GM21717 (cell line): Measurements from ENCODE around the gene MVD.

ENCODE experiments used
- ATAC-seq: cut with Tn5 transposase; IDR thresholded peaks from one replicate; pipeline ENCODE4 v1.9.1; 2021; ENCODE audit warnings: mild to moderate bottlenecking, moderate library complexity; ENCODE audit not compliant: unreplicated experiment

MVD gene

DNA sequence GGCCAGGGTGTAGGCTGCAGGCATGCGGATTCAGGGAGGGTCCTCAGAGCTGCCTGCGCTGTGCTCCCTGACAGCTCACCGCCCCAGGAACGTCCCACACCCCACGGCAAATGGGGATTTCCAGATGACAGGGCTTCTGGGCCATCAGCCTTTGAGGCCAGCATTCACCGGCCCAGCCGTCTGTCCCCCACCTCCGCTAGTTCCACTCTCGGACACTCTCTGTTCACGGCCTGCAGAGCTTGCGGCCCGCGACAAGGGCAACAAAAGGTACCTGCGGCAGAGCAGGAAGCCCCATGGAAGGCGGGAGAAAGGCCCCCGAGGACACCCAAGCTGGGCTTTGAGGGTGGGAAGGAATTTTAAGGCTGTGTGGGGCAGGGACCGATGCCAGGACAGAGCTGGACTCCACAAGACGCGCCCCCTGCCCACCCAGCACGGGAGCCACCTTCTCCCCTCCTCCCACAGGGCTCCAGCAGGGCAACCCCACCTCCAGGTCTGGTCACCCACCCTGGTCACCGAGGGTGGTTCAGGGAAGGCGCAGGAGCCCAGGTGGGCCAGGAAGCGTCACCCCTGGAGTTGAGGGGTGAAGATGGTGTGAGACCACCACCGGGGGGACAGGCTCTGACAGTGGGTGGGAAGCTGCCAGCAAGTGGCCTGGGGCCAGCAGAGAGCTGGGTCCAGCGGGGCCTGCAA, 6.5 kb downstream of the MVD start:
- ATAC-seq: no peak

DNA sequence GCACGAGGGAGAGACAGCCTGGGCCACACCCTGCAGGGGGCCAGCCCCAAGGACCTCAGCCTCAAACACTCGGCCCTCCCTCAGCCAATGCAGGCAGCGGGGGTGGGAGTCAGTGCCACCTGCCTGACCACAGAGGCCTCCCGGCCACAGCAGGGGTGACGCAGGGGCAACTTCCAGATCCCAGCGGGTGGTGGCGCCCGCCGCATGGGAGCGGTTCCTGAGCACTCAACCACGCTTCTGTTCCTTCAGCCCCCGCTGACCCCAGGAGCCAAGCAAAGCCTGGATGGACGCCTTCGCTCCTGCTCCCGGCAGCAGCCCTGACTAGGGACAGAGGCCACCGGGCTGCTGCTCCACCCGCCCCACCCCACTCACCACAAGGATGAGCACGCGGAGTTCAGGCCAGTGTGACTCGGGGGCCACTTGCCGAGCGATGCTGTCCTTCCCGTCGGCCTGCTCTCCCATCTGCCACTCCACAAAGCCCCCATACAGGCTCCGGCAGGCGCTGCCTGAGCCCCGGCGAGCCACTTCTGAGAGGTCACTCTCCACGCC, 7.1 kb downstream of the MVD start:
- ATAC-seq: no peak

- no peak for ATAC-seq
These were observed 7.7 kb downstream of the MVD start for GRCh38 chr16:88655053-88655732.

- no peak for ATAC-seq
These were observed 8.4 kb downstream of the MVD start for GRCh38 chr16:88654363-88655052.

DNA sequence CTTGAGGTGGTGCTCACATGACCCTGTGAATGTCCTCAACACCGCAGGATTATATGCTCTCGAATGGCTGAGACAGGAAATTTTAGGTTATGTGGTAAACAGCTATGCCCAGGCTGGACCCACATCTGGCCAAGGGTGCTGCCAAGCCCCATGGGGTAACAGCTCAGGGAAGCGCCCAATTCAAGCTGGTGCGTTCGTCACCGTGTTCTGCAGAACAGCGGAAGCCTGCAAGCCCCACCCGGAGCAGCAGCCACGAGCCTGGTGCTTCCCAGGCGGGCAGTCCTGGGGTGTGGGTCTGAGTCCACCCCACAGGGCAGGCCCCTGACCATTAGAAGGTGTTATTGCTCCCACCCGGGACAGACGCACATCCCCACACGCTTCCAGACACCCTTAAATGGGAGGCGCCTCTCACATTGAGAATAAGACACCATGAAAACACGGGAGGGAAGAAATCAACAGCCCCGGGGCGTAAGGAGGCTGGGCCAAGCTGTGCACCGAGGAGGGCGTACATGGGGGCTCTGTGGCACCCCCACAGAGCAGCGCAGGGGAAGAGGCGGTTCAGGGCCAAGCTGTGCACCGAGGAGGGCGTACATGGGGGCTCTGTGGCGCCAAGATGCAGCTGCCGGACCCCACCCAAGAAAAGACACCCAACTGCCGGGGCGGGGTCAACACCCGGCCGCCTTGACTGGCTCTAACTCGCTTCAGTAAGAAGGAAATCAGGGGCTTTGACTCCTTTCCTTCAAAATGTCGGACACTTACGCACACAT, 9.1 kb downstream of the MVD start:
- no peak for ATAC-seq

- no peak for ATAC-seq
These were observed 9.8 kb downstream of the MVD start for GRCh38 chr16:88653101-88653500.

DNA sequence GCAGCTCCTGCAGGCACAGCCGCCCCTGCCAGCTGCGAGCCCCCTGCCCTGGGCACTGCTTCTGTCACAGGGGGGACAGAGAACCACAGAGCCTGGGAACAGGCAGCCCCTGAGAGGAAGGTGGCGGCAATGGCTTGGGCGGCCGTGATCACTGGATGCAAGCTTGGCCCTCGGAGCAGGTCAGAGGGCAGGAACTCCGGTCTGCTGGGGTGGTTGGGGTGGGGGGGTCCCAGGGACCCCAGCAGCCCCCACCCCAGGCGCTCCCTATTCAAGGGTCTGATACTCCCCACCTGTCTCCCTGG, 10.2 kb downstream of the MVD start:
- no peak for ATAC-seq

- no peak for ATAC-seq
These were observed 10.7 kb downstream of the MVD start for GRCh38 chr16:88651989-88652761.

- peak; percentile 67 for ATAC-seq
These were observed 11.5 kb downstream of the MVD start for GRCh38 chr16:88651276-88651988.

GRCh38 chr16:88650749-88651275, 12.1 kb downstream of the MVD start, which contains the start of gene CYBA:
Gene CYBA (minus strand): TSS chr16:88651053. CDS start chr16:88651013, 40 bp downstream.
- peak; percentile 61 for ATAC-seq

DNA sequence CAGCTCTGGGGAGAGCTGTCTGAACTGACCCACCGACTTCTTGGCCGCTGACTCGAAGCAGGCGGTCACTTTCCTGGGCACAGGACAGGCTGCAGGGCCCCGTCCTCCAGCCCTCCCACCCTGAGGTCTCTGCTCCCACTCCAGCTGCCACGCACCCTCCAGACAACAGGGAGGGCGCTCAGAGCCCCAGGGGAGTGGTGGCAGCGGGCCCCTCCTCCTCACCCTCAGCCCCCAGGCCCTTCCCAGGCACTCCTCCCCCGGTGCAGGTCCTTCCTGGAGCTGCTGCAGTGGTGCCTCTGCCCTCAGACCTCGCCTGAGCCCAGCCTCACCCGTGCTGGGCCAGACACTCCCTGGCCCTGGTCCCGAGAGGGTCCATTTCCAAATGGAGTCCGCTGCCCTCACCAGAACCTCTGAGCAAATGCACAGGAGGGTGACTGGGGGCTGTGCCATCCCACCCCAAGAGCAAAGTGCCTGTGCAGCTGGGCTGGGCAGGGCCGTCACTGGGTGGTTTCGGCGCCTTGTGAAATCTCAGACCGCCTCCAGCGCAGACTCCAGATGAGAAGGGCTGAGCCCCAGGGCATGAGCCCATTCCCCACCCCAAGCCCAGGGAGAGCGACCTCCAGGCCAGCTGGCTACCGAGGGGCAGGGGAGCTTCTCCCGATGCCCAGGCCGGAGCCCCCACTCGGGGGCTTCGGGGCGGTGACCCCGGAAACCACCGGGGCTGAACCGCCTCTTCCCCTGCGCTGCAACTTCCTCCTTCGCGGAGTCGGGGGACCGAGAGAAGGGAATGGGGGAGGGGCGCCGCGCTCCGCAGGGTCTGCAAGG, 12.8 kb downstream of the MVD start:
- ATAC-seq: peak; percentile 4

DNA sequence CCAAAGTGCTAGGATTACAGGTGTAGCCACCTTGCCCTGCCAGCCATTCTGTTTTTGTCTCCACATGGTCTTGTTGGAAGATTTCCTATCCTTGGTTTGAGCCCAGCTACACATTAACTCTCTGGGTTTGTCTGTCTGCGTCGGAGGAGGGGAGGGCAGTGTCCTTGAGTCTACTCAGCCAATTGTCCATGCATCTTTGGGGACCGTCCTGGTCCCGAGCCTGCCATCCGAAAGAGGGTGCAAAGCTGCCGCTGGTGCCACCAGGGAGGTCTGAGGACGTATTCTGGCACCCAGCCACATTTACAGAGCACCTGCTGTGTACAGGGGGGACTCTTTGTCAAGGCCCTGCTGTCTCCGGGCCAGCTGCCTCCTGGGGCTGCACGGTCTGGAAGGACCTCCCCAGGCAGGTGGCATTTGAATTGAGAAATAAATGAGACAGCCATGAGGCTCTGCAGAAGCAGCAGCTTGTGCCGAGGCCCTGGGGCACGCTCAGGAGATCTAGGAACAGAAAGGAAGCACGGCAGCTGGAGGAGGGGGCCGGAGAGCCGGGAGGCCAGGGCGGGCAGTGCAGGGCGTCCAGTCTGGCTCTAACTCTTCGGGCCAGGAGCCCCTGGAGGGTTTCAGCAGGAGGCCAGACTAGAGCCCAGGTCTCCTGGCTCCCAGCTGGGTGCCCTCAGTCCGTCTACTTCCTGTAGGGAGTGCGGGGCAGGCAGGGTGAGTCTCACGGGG, 13.5 kb downstream of the MVD start:
- ATAC-seq: no peak

GRCh38 chr16:88647178-88648070, 15.5 kb downstream of the MVD start:
- no peak for ATAC-seq

GRCh38 chr16:88646345-88647034, 16.4 kb downstream of the MVD start:
- no peak for ATAC-seq

GRCh38 chr16:88645941-88646340, 16.9 kb downstream of the MVD start:
- no peak for ATAC-seq

GRCh38 chr16:88645455-88645854, 17.4 kb downstream of the MVD start:
- ATAC-seq: no peak

GRCh38 chr16:88643644-88643932, 19.3 kb downstream of the MVD start:
- no peak for ATAC-seq
